ENCODE measurements around the gene RBMS2. TPM values are rescaled to one million over a fixed set of nuclear protein-coding genes. Genes with fewer than 3 reads are reported as not detected.

Gene RBMS2
- total and polyA plus RNA-seq, 2 experiments from 2014 or later = 28.7 TPM

GRCh38 chr12:56537546-56537945 lies 15.9 kb downstream of the RBMS2 start:
- Histone ChIP-seq H3K27me3 (replicated peaks; ENCODE audit: insufficient read depth) (no peaks in the 10 kb centered on the region), H2AFZ (no peak overlapping the region), H4K20me1 (ENCODE audit: insufficient read depth) (no peaks in the 10 kb centered on the region), H3K9me2 (ENCODE audit: insufficient read depth) (no peaks in the 10 kb centered on the region), H3K9ac (no peak overlapping the region), H3K4me2 (ENCODE audit: unreplicated experiment) (peak overlapping the region; percentile 32), H3K4me3 (peak overlapping the region; percentile 30), H3K4me1 (ENCODE audit: insufficient read depth) (peaks cover 9% of the 10 kb centered on the region), H3F3A (ENCODE audit: insufficient read depth) (peaks cover 8% of the 10 kb centered on the region; the same call in 1 of the 2 replicates), H3K27ac (0 out of 2 replicates have a peak overlapping the region, but pooled peaks have one; percentile 18), H3K36me3 (ENCODE audit: low read depth) (peaks cover 9% of the 10 kb centered on the region), H3K9me3 (ENCODE audit: low read depth) (no peaks in the 10 kb centered on the region), H3K79me2 (ENCODE audit: insufficient read depth) (peaks cover 99% of the 10 kb centered on the region)
- no peak for DNase-seq
- in situ Hi-C loops (cut with MboI) = no loop called here
- TF ChIP-seq EZH2phosphoT487 (IDR thresholded peaks at IDR 0.05; ENCODE audit: insufficient read depth, low read depth) (no peak), EZH2 (IDR thresholded peaks at IDR 0.05; ENCODE audit: insufficient read depth, poor library complexity, severe bottlenecking) (no peak)

- in situ Hi-C loops (cut with MboI) = no loop called here
- H4K20me1 ChIP-seq (ENCODE audit: insufficient read depth) = peaks cover 4% of the 10 kb centered on the region; the same call in 1 of the 2 replicates
- 43% methylated on average over 2 of the region's 2 CpGs for WGBS, 2 experiments (ENCODE audit: low coverage in 1 of 2, low lambda C conversion rate in 2 of 2, missing lambda C conversion rate in 2 of 2)
- H3K9me3 ChIP-seq (ENCODE audit: low read depth) = no peaks in the 10 kb centered on the region
- no peak overlapping the region for H2AFZ ChIP-seq
- H3K36me3 ChIP-seq (ENCODE audit: low read depth) = peaks cover 9% of the 10 kb centered on the region
- peaks cover 9% of the 10 kb centered on the region for H3K4me1 ChIP-seq (ENCODE audit: insufficient read depth)
- no peaks in the 10 kb centered on the region for H3K27me3 ChIP-seq (replicated peaks; ENCODE audit: insufficient read depth)
- H3K27ac ChIP-seq = no peak overlapping the region
- H3K79me2 ChIP-seq (ENCODE audit: insufficient read depth) = peaks cover 97% of the 10 kb centered on the region
- H3K9me2 ChIP-seq (ENCODE audit: insufficient read depth) = no peaks in the 10 kb centered on the region
- no peak for DNase-seq
- H3K4me2 ChIP-seq (ENCODE audit: unreplicated experiment) = no peak overlapping the region
- peaks cover 8% of the 10 kb centered on the region; the same call in 1 of the 2 replicates for H3F3A ChIP-seq (ENCODE audit: insufficient read depth)
- TF ChIP-seq EZH2 (IDR thresholded peaks at IDR 0.05; ENCODE audit: insufficient read depth, poor library complexity, severe bottlenecking) (no peak), EZH2phosphoT487 (IDR thresholded peaks at IDR 0.05; ENCODE audit: insufficient read depth, low read depth) (no peak)
- H3K4me3 ChIP-seq = no peak overlapping the region
- H3K9ac ChIP-seq = no peak overlapping the region
Measured at GRCh38 chr12:56541631-56542030, 20.0 kb downstream of the RBMS2 start.

- in situ Hi-C loops (cut with MboI) = no loop called here
- no peak for DNase-seq
- H3K4me1 ChIP-seq (ENCODE audit: insufficient read depth) = peaks cover 6% of the 10 kb centered on the region
- TF ChIP-seq EZH2phosphoT487 (IDR thresholded peaks at IDR 0.05; ENCODE audit: insufficient read depth, low read depth) (no peak), EZH2 (IDR thresholded peaks at IDR 0.05; ENCODE audit: insufficient read depth, poor library complexity, severe bottlenecking) (no peak)
- WGBS, 2 experiments (ENCODE audit: low coverage in 1 of 2, low lambda C conversion rate in 2 of 2, missing lambda C conversion rate in 2 of 2) = 89 to 90% methylated on average over 4 of the region's 4 CpGs
- no peak overlapping the region for H3K27ac ChIP-seq
- H3K79me2 ChIP-seq (ENCODE audit: insufficient read depth) = peaks cover 97% of the 10 kb centered on the region
- no peaks in the 10 kb centered on the region for H3K9me2 ChIP-seq (ENCODE audit: insufficient read depth)
- no peak overlapping the region for H3K9ac ChIP-seq
- H3K27me3 ChIP-seq (replicated peaks; ENCODE audit: insufficient read depth) = no peaks in the 10 kb centered on the region
- no peak overlapping the region for H3K4me3 ChIP-seq
- H3F3A ChIP-seq (ENCODE audit: insufficient read depth) = peaks cover 6% of the 10 kb centered on the region; the same call in 1 of the 2 replicates
- H2AFZ ChIP-seq = no peak overlapping the region
- H4K20me1 ChIP-seq (ENCODE audit: insufficient read depth) = peaks cover 4% of the 10 kb centered on the region; the same call in 1 of the 2 replicates
- H3K9me3 ChIP-seq (ENCODE audit: low read depth) = no peaks in the 10 kb centered on the region
- peaks cover 9% of the 10 kb centered on the region for H3K36me3 ChIP-seq (ENCODE audit: low read depth)
- no peak overlapping the region for H3K4me2 ChIP-seq (ENCODE audit: unreplicated experiment)
Measured at GRCh38 chr12:56542164-56542563, 20.5 kb downstream of the RBMS2 start.

GRCh38 chr12:56545023-56545604 lies 23.5 kb downstream of the RBMS2 start:
- H3F3A ChIP-seq (ENCODE audit: insufficient read depth) = no peaks in the 10 kb centered on the region
- no peak overlapping the region for H3K27ac ChIP-seq
- H2AFZ ChIP-seq = no peak overlapping the region
- H3K4me1 ChIP-seq (ENCODE audit: insufficient read depth) = no peaks in the 10 kb centered on the region
- in situ Hi-C loops (cut with MboI) = no loop called here
- peaks cover 99% of the 10 kb centered on the region for H3K79me2 ChIP-seq (ENCODE audit: insufficient read depth)
- no peak overlapping the region for H3K4me2 ChIP-seq (ENCODE audit: unreplicated experiment)
- TF ChIP-seq EZH2phosphoT487 (IDR thresholded peaks at IDR 0.05; ENCODE audit: insufficient read depth, low read depth) (no peak), EZH2 (IDR thresholded peaks at IDR 0.05; ENCODE audit: insufficient read depth, poor library complexity, severe bottlenecking) (no peak)
- no peaks in the 10 kb centered on the region for H3K27me3 ChIP-seq (replicated peaks; ENCODE audit: insufficient read depth)
- no peaks in the 10 kb centered on the region for H3K9me2 ChIP-seq (ENCODE audit: insufficient read depth)
- no peak overlapping the region for H3K4me3 ChIP-seq
- peaks cover 9% of the 10 kb centered on the region for H3K36me3 ChIP-seq (ENCODE audit: low read depth)
- DNase-seq = no peak
- H3K9ac ChIP-seq = no peak overlapping the region
- H4K20me1 ChIP-seq (ENCODE audit: insufficient read depth) = peaks cover 4% of the 10 kb centered on the region; the same call in 1 of the 2 replicates
- no peaks in the 10 kb centered on the region for H3K9me3 ChIP-seq (ENCODE audit: low read depth)
- 99 to 100% methylated on average over 3 of the region's 3 CpGs for WGBS, 2 experiments (ENCODE audit: low coverage in 1 of 2, low lambda C conversion rate in 2 of 2, missing lambda C conversion rate in 2 of 2)

Data from GM23248 (cell line).